Tibial nerve (tissue), 4 donors: ENCODE measurements around the gene OMP.

ENCODE experiments used
- CTCF ChIP-seq, 5 experiments: fragments of 200-600 bp in 3 of 5; fragments of 450-650 bp in 2 of 5; sonication (generic) in 3 of 5; IDR thresholded peaks; one replicate each; pipeline ENCODE4 v1.5.1; 2016 to 2019; ENCODE audit warnings: antibody characterized with exemption in 5 of 5, mild to moderate bottlenecking in 3 of 5, moderate library complexity in 2 of 5
- EP300 ChIP-seq, 2 donors: sonication (generic); formaldehyde crosslinking; IDR thresholded peaks; one replicate each; pipeline ENCODE4 v1.6.1; 2017; ENCODE audit warnings: antibody characterized with exemption in 2 of 2, mild to moderate bottlenecking in 1 of 2
- POLR2A ChIP-seq, 2 donors: fragments of 450-650 bp; IDR thresholded peaks; one replicate each; pipeline ENCODE4 v1.6.1; 2017; ENCODE audit warnings: antibody characterized with exemption in 2 of 2, mild to moderate bottlenecking in 2 of 2, moderate library complexity in 2 of 2

DNA sequence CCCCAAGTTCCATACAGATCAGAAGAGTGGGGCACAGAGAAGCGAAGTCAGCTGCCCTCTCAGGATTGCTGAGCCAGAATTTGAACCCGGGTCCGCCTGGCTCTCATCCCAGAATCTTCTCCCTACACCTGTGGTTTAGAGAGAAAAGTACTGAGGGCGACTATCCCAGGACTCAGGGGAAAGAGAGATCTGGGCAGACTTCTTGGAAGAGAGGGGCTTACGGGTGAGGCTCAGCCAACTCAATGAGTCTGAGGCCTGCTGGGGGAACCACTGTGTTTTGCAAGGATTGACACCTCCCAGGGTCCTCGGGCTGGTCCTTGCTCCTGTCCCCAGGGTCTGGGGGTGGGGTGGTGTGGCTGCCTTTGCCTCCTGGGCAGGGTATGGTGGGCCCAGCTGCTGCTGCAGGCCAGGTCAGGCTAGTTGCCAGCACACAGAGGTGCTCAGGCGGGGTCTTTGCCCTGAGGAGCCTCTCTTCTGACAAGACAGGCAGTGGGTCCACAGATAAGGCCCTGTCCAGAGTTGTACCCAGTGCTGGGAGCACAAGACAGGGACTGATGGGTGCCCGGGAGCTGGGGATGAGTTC is 34.7 kb upstream of the OMP start:
- no peak for TF ChIP-seq POLR2A (IDR thresholded peaks at IDR 0.05)
- TF ChIP-seq CTCF (IDR thresholded peaks at IDR 0.05): no peak
- TF ChIP-seq EP300 (IDR thresholded peaks at IDR 0.05): no peak
